DND-41 (cell line): ENCODE measurements around the gene ODAD4.

Experiments
- ATAC-seq: fragments of 200-7000 bp; cut with Tn5 transposase; 3 replicates; pipeline ENCODE4 v1.9.1; 2021; ENCODE audit warnings: low read depth; ENCODE audit not compliant: insufficient read depth
- DNase-seq: peaks from one replicate; pipeline ENCODE4 v3.0.0-alpha.2; 2020
- H2AFZ ChIP-seq: 2 replicates; pipeline ENCODE4 v1.6.0; 2012; ENCODE audit warnings: low read depth, low read length
- H3K27ac ChIP-seq: 2 replicates; pipeline ENCODE4 v1.5.1; 2012; ENCODE audit warnings: low read length, inconsistent platforms
- H3K27me3 ChIP-seq: fragments of 200-600 bp; sonication (generic); 2 replicates; pipeline ENCODE4 v1.6.0; 2012; ENCODE audit warnings: low read length, mild to moderate bottlenecking, inconsistent platforms; ENCODE audit not compliant: insufficient read depth, poor library complexity
- H3K36me3 ChIP-seq: 2 replicates; pipeline ENCODE4 v1.5.1; 2012; ENCODE audit warnings: low read length, inconsistent platforms; ENCODE audit not compliant: insufficient read depth
- H3K4me1 ChIP-seq: 2 replicates; pipeline ENCODE4 v1.5.1; 2012; ENCODE audit warnings: mild to moderate bottlenecking, low read length; ENCODE audit not compliant: insufficient read depth
- H3K4me2 ChIP-seq: 2 replicates; pipeline ENCODE4 v1.6.0; 2012; ENCODE audit warnings: mild to moderate bottlenecking, moderate library complexity, low read length, inconsistent platforms; ENCODE audit not compliant: insufficient read depth
- H3K4me3 ChIP-seq, 2 experiments: fragments of 200-600 bp in 1 of 2; shearing (Covaris generic) in 1 of 2; 2 replicates each; pipeline ENCODE4 v1.5.1; 2012 to 2016; ENCODE audit warnings: inconsistent platforms in 2 of 2, low read length in 2 of 2, mild to moderate bottlenecking in 2 of 2, low read depth in 1 of 2, moderate library complexity in 1 of 2
- H3K79me2 ChIP-seq: 2 replicates; pipeline ENCODE4 v1.6.0; 2012; ENCODE audit warnings: low read length, inconsistent platforms; ENCODE audit not compliant: insufficient read depth
- H3K9ac ChIP-seq: 2 replicates; pipeline ENCODE4 v1.6.0; 2012; ENCODE audit warnings: low read depth, mild to moderate bottlenecking, inconsistent platforms, low read length, moderate library complexity
- H3K9me3 ChIP-seq: 2 replicates; pipeline ENCODE4 v1.5.1; 2012; ENCODE audit warnings: low read length, moderate library complexity, mild to moderate bottlenecking, inconsistent platforms; ENCODE audit not compliant: insufficient read depth, severe bottlenecking
- H4K20me1 ChIP-seq: 2 replicates; pipeline ENCODE4 v1.6.0; 2012; ENCODE audit warnings: low read length; ENCODE audit not compliant: insufficient read depth
- CTCF ChIP-seq: IDR thresholded peaks from 2 replicates; pipeline ENCODE4 v1.5.1; 2012; ENCODE audit warnings: borderline replicate concordance, low read length, moderate library complexity, mild to moderate bottlenecking; ENCODE audit not compliant: poor library complexity, severe bottlenecking; ENCODE audit errors: extremely low read depth
- EZH2 ChIP-seq: IDR thresholded peaks from 3 replicates; pipeline ENCODE4 v1.6.1; 2012; ENCODE audit warnings: borderline replicate concordance, low read depth, mild to moderate bottlenecking, moderate library complexity, low read length, inconsistent platforms; ENCODE audit not compliant: severe bottlenecking

The ODAD4 gene

DNA sequence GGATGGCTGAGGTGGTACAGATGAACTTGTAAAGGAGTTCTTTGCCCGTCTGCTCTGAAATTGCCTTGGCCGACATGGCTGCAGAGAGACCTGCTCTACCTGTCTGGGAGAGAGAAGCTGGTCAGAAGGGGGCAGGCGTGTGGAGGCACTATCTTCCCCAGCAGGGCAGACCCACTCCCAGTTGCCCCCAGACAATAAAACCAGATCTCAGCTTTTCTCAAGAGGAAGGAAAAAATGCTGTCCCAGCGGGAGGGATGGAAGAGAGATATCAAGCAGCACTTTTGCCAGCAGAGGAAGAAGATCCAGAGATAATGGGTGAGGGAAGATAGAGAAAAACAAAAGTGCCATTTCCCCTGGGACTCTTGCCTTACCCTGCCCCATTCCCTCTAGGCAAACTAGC is 16.6 kb upstream of the ODAD4 start:
- Histone ChIP-seq H2AFZ (no peak overlapping the region), H4K20me1 (peaks cover 83% of the 10 kb centered on the region), H3K9ac (no peak overlapping the region), H3K27ac (no peak overlapping the region), H3K4me2 (no peak overlapping the region), H3K79me2 (peaks cover 83% of the 10 kb centered on the region), H3K9me3 (no peaks in the 10 kb centered on the region), H3K4me3 (no peak overlapping the region), H3K27me3 (no peaks in the 10 kb centered on the region), H3K4me1 (peaks cover 25% of the 10 kb centered on the region), H3K36me3 (peaks cover 77% of the 10 kb centered on the region)
- ATAC-seq (no peak), DNase-seq (no peak)
- TF ChIP-seq CTCF (no peak), EZH2 (no peak)

- Histone ChIP-seq H3K4me1 (peaks cover 28% of the 10 kb centered on the region), H3K36me3 (peaks cover 71% of the 10 kb centered on the region), H2AFZ (no peak overlapping the region), H4K20me1 (peaks cover 79% of the 10 kb centered on the region), H3K9ac (no peak overlapping the region), H3K4me3 (no peak overlapping the region), H3K9me3 (no peaks in the 10 kb centered on the region), H3K27me3 (no peaks in the 10 kb centered on the region), H3K79me2 (peaks cover 84% of the 10 kb centered on the region), H3K4me2 (0 out of 2 replicates have a peak overlapping the region, but pooled peaks have one; percentile 2), H3K27ac (no peak overlapping the region)
- DNase-seq: no peak
- ATAC-seq: no peak
- no peak for TF ChIP-seq CTCF
- no peak for TF ChIP-seq EZH2
Measured at GRCh38 chr17:41914358-41914766, 16.1 kb upstream of the ODAD4 start.

- Histone ChIP-seq H4K20me1 (peaks cover 77% of the 10 kb centered on the region), H3K27ac (no peak overlapping the region), H2AFZ (no peak overlapping the region)
Measured at GRCh38 chr17:41915020-41915419, 15.4 kb upstream of the ODAD4 start.

More at GRCh38 chr17:41915020-41915419, 15.4 kb upstream of the ODAD4 start:
- Histone ChIP-seq H3K4me2 (peak overlapping the region; percentile 87), H3K9me3 (no peaks in the 10 kb centered on the region), H3K9ac (peak overlapping the region; percentile 3; the same call in 1 of the 2 replicates), H3K4me3 (no peak overlapping the region), H3K36me3 (peaks cover 64% of the 10 kb centered on the region), H3K27me3 (no peaks in the 10 kb centered on the region), H3K79me2 (peaks cover 85% of the 10 kb centered on the region), H3K4me1 (peaks cover 34% of the 10 kb centered on the region)
- ATAC-seq: no peak
- no peak for DNase-seq
- TF ChIP-seq CTCF: no peak
- TF ChIP-seq EZH2: no peak
